GM21526 (cell line): ENCODE measurements around the gene LDLRAD4.

Source experiments
- ATAC-seq: cut with Tn5 transposase; IDR thresholded peaks from one replicate; pipeline ENCODE4 v1.9.1; 2021; ENCODE audit warnings: moderate library complexity; ENCODE audit not compliant: unreplicated experiment, low FRiP score

Gene LDLRAD4

GRCh38 chr18:13521418-13521817, 302.9 kb downstream of the LDLRAD4 start:
- ATAC-seq: no peak

- ATAC-seq: no peak
These were observed 303.7 kb downstream of the LDLRAD4 start for GRCh38 chr18:13522256-13522655.

- ATAC-seq: no peak
These were observed 304.5 kb downstream of the LDLRAD4 start for GRCh38 chr18:13522861-13523660.

GRCh38 chr18:13524054-13524453, 305.5 kb downstream of the LDLRAD4 start:
- ATAC-seq: no peak

- no peak for ATAC-seq
These were observed 306.3 kb downstream of the LDLRAD4 start for GRCh38 chr18:13524811-13525210.

GRCh38 chr18:13525381-13526029, 306.9 kb downstream of the LDLRAD4 start:
- no peak for ATAC-seq

- ATAC-seq: no peak
These were observed 308.0 kb downstream of the LDLRAD4 start for GRCh38 chr18:13526519-13526918.

- ATAC-seq: no peak
These were observed 308.7 kb downstream of the LDLRAD4 start for GRCh38 chr18:13527256-13527655.

GRCh38 chr18:13527730-13528129, 309.2 kb downstream of the LDLRAD4 start:
- ATAC-seq: no peak

- no peak for ATAC-seq
These were observed 310.3 kb downstream of the LDLRAD4 start for GRCh38 chr18:13528739-13529392.

GRCh38 chr18:13530033-13530878, 311.7 kb downstream of the LDLRAD4 start:
- no peak for ATAC-seq

- ATAC-seq: no peak
These were observed 312.4 kb downstream of the LDLRAD4 start for GRCh38 chr18:13530879-13531387.

- ATAC-seq: no peak
These were observed 313.2 kb downstream of the LDLRAD4 start for GRCh38 chr18:13531681-13532325.

- ATAC-seq: no peak
These were observed 314.0 kb downstream of the LDLRAD4 start for GRCh38 chr18:13532406-13533075.

- ATAC-seq: no peak
These were observed 316.1 kb downstream of the LDLRAD4 start for GRCh38 chr18:13534631-13535030.

GRCh38 chr18:13536578-13536977, 318.0 kb downstream of the LDLRAD4 start:
- no peak for ATAC-seq

GRCh38 chr18:13537022-13537780, 318.6 kb downstream of the LDLRAD4 start:
- no peak for ATAC-seq

- no peak for ATAC-seq
These were observed 320.1 kb downstream of the LDLRAD4 start for GRCh38 chr18:13538630-13539029.

- ATAC-seq: no peak
These were observed 320.5 kb downstream of the LDLRAD4 start for GRCh38 chr18:13539050-13539449.
